Activated T-cell treated with anti-CD3 and anti-CD28 coated beads for 24 hours (primary cell): ENCODE results near the gene TRPT1.

ENCODE experiments used
- DNase-seq: peaks from one replicate; pipeline ENCODE4 v3.0.0-alpha.2; 2020; ENCODE audit warnings: low read depth

The TRPT1 gene

GRCh38 chr11:64230171-64230984, 4.4 kb upstream of the TRPT1 start, which contains the start of gene DNAJC4:
Gene DNAJC4 (plus strand): TSS chr11:64230548. CDS start chr11:64230855, 307 bp downstream.
- peak; percentile 85 for DNase-seq

- DNase-seq = no peak
Measured at GRCh38 chr11:64229744-64230170, 3.8 kb upstream of the TRPT1 start.

GRCh38 chr11:64229090-64229743, 3.2 kb upstream of the TRPT1 start:
- no peak for DNase-seq

GRCh38 chr11:64227405-64227956, 1.5 kb upstream of the TRPT1 start:
- no peak for DNase-seq

GRCh38 chr11:64226507-64227051, 593 bp upstream of the TRPT1 start:
- no peak for DNase-seq

- DNase-seq = no peak
Measured at GRCh38 chr11:64224891-64225607, 937 bp downstream of the TRPT1 start.

- DNase-seq = no peak
Measured at GRCh38 chr11:64224151-64224890, 1.7 kb downstream of the TRPT1 start.

- no peak for DNase-seq
Measured at GRCh38 chr11:64223001-64223651, 2.9 kb downstream of the TRPT1 start.

GRCh38 chr11:64222651-64223000, 3.4 kb downstream of the TRPT1 start:
- DNase-seq = no peak

DNA sequence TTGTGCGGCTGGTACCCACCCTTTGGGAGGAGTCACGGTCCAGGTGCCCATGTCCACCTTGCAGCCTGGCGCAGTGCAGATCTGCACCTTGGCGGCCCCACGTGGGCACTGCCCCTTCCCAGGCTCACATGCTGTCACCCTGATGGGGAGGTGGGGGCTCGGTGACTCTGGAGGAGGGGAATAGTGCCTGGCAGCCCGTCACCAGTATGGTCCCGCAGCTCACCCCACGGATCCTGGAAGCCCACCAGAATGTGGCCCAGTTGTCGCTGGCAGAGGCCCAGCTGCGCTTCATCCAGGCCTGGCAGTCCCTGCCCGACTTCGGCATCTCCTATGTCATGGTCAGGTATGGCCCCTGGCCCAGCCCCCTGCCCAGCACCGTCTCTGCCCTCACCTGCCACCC, 5.2 kb downstream of the TRPT1 start:
- no peak for DNase-seq

DNA sequence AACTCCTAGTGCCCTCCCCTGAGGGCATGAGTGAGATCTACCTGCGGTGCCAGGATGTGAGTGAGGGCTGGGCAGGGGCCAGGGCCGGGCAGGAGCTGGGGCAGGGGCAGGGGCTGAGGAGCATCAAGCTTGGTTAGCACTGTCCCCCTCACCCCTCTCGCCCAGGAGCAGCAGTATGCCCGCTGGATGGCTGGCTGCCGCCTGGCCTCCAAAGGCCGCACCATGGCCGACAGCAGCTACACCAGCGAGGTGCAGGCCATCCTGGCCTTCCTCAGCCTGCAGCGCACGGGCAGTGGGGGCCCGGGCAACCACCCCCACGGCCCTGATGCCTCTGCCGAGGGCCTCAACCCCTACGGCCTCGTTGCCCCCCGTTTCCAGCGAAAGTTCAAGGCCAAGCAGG, 5.7 kb downstream of the TRPT1 start:
- no peak for DNase-seq

GRCh38 chr11:64219755-64220154, 6.2 kb downstream of the TRPT1 start:
- no peak for DNase-seq

DNA sequence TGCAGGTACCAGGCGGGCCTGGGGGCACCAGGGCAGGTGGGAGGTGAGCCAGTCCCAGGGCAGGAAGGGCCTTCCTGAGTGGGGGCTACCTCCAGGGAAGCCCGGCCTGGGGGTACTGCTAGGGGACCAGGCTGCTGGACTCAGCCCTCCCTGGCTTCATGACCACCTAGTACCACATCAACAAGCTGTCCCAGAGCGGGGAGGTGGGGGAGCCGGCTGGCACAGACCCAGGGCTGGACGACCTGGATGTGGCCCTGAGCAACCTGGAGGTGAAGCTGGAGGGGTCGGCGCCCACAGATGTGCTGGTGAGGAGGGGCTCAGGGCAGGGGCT, 6.7 kb downstream of the TRPT1 start:
- DNase-seq = no peak

GRCh38 chr11:64218628-64219353, 7.2 kb downstream of the TRPT1 start:
- DNase-seq = no peak

DNA sequence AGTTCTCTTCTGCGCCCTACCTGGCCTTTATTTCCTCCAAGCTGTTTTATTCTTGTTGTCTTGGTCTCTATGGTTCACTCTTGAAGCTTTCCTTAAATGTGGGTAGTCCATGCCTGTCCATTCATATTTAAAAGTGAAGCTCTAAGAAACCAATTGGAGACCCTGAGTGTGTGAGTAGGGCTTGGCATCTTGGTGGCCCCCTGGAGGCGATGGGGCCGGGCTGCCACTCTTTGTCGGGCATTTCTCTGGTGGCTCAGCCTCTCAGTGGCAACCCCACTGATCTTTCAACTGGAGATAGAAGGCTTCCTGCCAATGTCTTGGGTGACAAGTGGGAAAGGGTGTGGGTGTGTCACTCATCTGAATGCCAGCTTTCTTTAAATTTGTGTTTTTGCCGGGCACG, 9.1 kb downstream of the TRPT1 start:
- no peak for DNase-seq

- DNase-seq = no peak
Measured at GRCh38 chr11:64211181-64211872, 14.7 kb downstream of the TRPT1 start.

DNA sequence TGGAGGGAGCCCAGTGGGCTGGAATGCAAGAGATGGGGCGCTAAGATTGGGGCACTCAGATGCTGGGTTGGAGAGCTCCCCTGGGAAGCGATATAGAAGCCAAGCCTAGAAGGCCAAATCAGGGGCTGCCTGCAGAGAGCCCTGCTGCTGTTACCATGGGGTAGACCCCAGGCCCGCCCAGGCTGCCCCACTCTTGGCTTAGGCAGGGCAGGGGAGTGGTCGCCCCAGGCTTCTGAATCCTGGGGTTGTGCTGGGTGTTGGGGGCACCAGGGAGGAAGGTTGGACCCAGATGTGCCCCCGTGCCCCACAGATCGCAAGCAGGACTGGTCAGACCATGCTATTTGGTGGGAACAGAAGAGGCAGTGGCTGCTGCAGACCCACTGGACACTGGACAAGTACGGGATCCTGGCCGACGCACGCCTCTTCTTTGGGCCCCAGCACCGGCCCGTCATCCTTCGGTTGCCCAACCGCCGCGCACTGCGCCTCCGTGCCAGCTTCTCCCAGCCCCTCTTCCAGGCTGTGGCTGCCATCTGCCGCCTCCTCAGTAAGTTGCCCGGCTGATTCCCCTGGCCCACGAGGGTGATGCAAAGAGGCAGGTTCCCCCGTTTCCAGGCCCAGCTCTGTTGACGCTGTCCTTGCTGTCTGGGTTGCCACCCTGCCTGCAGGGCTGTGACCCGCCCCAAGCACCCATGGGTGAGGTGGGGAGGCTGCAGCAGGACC, 15.5 kb downstream of the TRPT1 start:
- no peak for DNase-seq

DNA sequence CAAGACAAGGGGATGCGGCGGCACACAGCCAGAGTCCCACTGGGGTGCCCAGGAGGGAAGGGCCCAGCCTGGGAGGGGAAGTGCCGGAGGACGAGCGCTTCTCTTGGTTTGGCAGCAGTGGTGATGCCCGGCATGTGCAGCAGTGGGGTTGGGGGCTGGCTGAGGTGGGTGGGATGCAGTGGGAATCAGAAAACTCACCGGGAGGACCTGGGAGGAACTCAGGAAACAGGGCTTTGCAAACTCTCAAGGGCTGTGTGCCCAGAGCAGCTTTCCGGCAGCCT, 16.5 kb downstream of the TRPT1 start:
- DNase-seq = no peak

- no peak for DNase-seq
Measured at GRCh38 chr11:64208796-64209562, 17.0 kb downstream of the TRPT1 start.
